IMR-90 (cell line): ENCODE data around the gene CELF5.

Source experiments
- CTCF ChIP-seq: conservative IDR thresholded peaks from 2 replicates; pipeline ENCODE4 v1.5.1; 2012; ENCODE audit warnings: mild to moderate bottlenecking, low read depth, low read length, improper control_type of control experiment
- MAZ ChIP-seq: IDR thresholded peaks from 2 replicates; pipeline ENCODE4 v1.6.1; 2012; ENCODE audit warnings: low read depth, mild to moderate bottlenecking, low read length, improper control_type of control experiment, moderate library complexity, borderline replicate concordance
- MXI1 ChIP-seq: IDR thresholded peaks from 2 replicates; pipeline ENCODE4 v1.6.1; 2012; ENCODE audit warnings: low read depth, mild to moderate bottlenecking, low read length, moderate library complexity, borderline replicate concordance
- RFX5 ChIP-seq: IDR thresholded peaks from 2 replicates; pipeline ENCODE4 v1.8.0; 2012; ENCODE audit warnings: low read depth, mild to moderate bottlenecking, low read length, moderate library complexity
- SMC3 ChIP-seq: fragments of 150-350 bp; IDR thresholded peaks from 2 replicates; pipeline ENCODE4 v1.6.1; 2016; ENCODE audit warnings: low read depth, mild to moderate bottlenecking, antibody characterized with exemption, low read length, moderate library complexity
- USF2 ChIP-seq: fragments of 150-350 bp; IDR thresholded peaks from 2 replicates; pipeline ENCODE4 v1.6.1; 2017; ENCODE audit warnings: mild to moderate bottlenecking, antibody characterized with exemption, low read length, low read depth

GRCh38 chr19:3229346-3229743 is 4.9 kb downstream of the CELF5 start:
- no peak for TF ChIP-seq USF2
- TF ChIP-seq CTCF = no peak
- no peak for TF ChIP-seq RFX5
- TF ChIP-seq SMC3 = no peak
- no peak for TF ChIP-seq MAZ
- TF ChIP-seq MXI1 = no peak
